Activated CD8-positive, alpha-beta T cell treated with anti-CD3 and anti-CD28 coated beads for 36 hours (primary cell): ENCODE results near the gene WNT11. TPM values are rescaled to one million over a fixed set of nuclear protein-coding genes. Genes with fewer than 3 reads are reported as not detected.

Experiments used
- ATAC-seq: fragments of 200-7000 bp; cut with Tn5 transposase; one replicate; pipeline ENCODE4 v1.10.0; 2021; ENCODE audit warnings: mild to moderate bottlenecking, moderate library complexity
- CTCF ChIA-PET: fragments of 350-600 bp; sonication (Branson Sonifier 250); formaldehyde crosslinking; loops from one replicate; lab custom pipeline; 2021; ENCODE audit warnings: antibody characterized with exemption; lab: Charles Lee
- POLR2A ChIA-PET: fragments of 350-600 bp; sonication (Branson Sonifier 250); formaldehyde crosslinking; loops from one replicate; lab custom pipeline; 2021; ENCODE audit warnings: antibody characterized with exemption; lab: Charles Lee
- DNase-seq: peaks from one replicate; pipeline ENCODE4 v3.0.0-alpha.2; 2020
- H3K27ac Mint-ChIP-seq: one replicate; pipeline ENCODE4 v1.8.0; 2021; ENCODE audit warnings: mild to moderate bottlenecking, mixed read lengths
- H3K27me3 Mint-ChIP-seq: one replicate; pipeline ENCODE4 v1.8.0; 2021; ENCODE audit warnings: mixed read lengths
- H3K36me3 Mint-ChIP-seq: one replicate; pipeline ENCODE4 v1.8.0; 2021; ENCODE audit warnings: low read depth, mixed read lengths
- H3K4me1 Mint-ChIP-seq: one replicate; pipeline ENCODE4 v1.8.0; 2021; ENCODE audit warnings: low read depth, mixed read lengths
- H3K4me3 Mint-ChIP-seq: one replicate; pipeline ENCODE4 v1.8.0; 2021; ENCODE audit warnings: mild to moderate bottlenecking, moderate library complexity, mixed read lengths
- H3K9me3 Mint-ChIP-seq: one replicate; pipeline ENCODE4 v1.8.0; 2021; ENCODE audit warnings: mixed read lengths
- CTCF ChIP-seq: fragments of 200-600 bp; IDR thresholded peaks from one replicate; pipeline ENCODE4 v1.8.0; 2022; ENCODE audit warnings: antibody characterized with exemption, mild to moderate bottlenecking
- intact Hi-C: fragments of 100-400 bp; cut with micrococcal nuclease; formaldehyde crosslinking; loops from one replicate; pipeline ENCODE4 v1.10.0; 2022
- total RNA-seq, 2 experiments: library from RNA; stranded (reverse); gene quantifications; one replicate each; pipeline ENCODE4 v1.2.3, GENCODE V29; 2021

Gene WNT11
- total RNA-seq, 2 experiments from 2014 or later, result 0.32 to 0.43 TPM

GRCh38 chr11:76160856-76161255 lies 45.4 kb downstream of the WNT11 start:
- ChIA-PET CTCF (interaction anchor here (0.8 kb wide), 1 partner anchor 9 kb away, joined by 4 read pairs; no protein-coding TSS in a partner anchor), POLR2A (no interaction called here)
- Mint-ChIP-seq H3K9me3 (no peaks in the 10 kb centered on the region), H3K36me3 (no peaks in the 10 kb centered on the region), H3K27me3 (no peaks in the 10 kb centered on the region), H3K4me3 (no peak overlapping the region), H3K27ac (no peak overlapping the region), H3K4me1 (no peaks in the 10 kb centered on the region)
- no peak for ATAC-seq
- no peak for TF ChIP-seq CTCF
- no peak for DNase-seq
- intact Hi-C loops, result no loop called here

DNA sequence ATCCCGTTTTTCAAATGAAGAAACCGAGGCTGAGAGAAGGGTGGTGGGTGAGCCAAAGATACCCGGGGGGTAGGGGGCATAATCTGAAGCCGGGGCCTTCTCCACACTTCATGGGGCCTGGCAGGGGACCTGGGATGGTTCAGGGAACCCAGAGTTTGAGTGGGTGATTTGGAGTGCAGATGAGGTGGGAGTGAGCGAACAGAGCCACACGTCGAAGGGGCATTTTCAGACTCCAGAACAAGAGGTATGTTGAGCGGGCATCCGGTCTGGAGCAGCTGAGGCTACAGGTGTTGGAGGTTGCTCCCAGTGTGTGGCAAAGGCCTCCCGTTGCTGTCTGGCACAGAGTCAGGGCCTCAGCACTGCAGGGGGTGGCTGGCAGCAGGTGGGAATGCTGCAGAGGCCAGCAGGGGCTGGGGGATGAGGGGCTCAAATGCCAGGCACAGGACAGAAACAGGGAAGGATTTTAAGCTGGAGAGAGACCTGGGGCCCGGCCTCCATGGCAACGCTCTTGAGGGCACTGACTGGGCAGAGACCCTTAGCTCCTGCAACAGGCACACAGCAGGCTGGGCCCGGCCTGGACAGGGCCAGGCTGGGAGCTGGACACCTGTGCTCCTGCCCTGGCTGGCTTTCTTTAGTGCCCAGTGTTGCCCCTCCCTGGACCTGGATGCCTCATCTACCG lies 46.2 kb downstream of the WNT11 start:
- TF ChIP-seq CTCF, result no peak
- Mint-ChIP-seq H3K9me3 (no peaks in the 10 kb centered on the region), H3K4me3 (no peak overlapping the region), H3K36me3 (no peaks in the 10 kb centered on the region), H3K4me1 (no peaks in the 10 kb centered on the region), H3K27me3 (no peaks in the 10 kb centered on the region), H3K27ac (no peak overlapping the region)
- CTCF ChIA-PET, result interaction anchor here (0.8 kb wide), 1 partner anchor 8 kb away, joined by 4 read pairs; no protein-coding TSS in a partner anchor
- no peak for ATAC-seq
- POLR2A ChIA-PET, result no interaction called here
- no peak for DNase-seq
- intact Hi-C loops, result no loop called here

- no peak overlapping the region for H3K27ac Mint-ChIP-seq
- POLR2A ChIA-PET, result no interaction called here
- intact Hi-C loops, result no loop called here
- no peaks in the 10 kb centered on the region for H3K9me3 Mint-ChIP-seq
- no peak overlapping the region for H3K4me3 Mint-ChIP-seq
- no peaks in the 10 kb centered on the region for H3K27me3 Mint-ChIP-seq
- H3K4me1 Mint-ChIP-seq, result no peaks in the 10 kb centered on the region
- no peak for TF ChIP-seq CTCF
- CTCF ChIA-PET, result no interaction called here
- H3K36me3 Mint-ChIP-seq, result no peaks in the 10 kb centered on the region
- no peak for ATAC-seq
- DNase-seq, result no peak
These were observed 46.9 kb downstream of the WNT11 start for GRCh38 chr11:76159303-76159937.

DNA sequence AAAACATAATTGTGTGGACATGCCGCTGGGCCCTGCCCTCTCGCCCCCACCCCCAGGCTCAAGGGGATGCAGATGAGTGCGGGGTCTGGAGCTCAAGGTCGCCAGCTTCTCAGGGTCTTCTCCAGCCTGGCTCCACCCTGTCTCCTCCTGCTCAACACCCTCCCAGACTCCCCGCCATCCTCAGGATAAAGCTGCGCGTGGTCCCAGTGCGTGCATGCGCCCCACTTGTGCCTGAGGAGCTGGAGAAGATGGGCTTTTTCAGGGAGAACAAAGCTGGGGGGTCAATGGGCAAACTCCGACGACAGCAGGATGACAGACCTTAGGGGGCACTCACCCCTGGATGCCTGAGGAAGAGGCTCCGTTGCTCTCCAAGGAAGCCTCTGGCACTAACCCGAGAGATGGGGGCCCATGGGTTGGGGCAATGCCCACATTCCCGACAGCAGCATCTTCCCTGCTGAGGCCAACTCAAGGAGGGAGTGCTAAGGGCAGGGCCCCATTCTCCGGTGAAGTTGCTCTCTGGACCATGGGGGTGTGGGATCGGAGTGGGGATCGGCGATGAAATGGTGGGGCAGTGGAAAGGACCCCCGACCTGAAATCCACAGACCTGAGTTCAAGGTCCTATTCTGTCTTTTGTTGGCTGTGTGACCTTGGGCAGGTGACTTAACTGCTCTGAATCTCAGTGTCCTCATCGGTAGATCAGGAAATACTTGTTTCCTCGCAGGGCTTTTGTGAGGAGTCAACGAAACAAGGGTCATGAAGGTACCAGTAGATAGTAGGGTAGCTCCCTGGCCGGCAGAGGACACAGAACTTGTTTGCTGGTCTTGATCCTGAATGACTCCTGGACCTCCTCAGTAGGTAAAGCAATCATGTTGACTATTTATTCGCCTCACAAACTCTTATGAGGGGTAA lies 47.7 kb downstream of the WNT11 start:
- DNase-seq, result no peak
- ChIA-PET CTCF (interaction anchor here (0.6 to 1.2 kb wide), 2 partner anchors 292 to 435 kb away, joined by 3 read pairs; no protein-coding TSS in a partner anchor), POLR2A (no interaction called here)
- Mint-ChIP-seq H3K36me3 (no peaks in the 10 kb centered on the region), H3K27me3 (no peaks in the 10 kb centered on the region), H3K4me1 (peaks cover 3% of the 10 kb centered on the region), H3K27ac (no peak overlapping the region), H3K4me3 (no peak overlapping the region), H3K9me3 (no peaks in the 10 kb centered on the region)
- intact Hi-C loops, result no loop called here
- ATAC-seq, result no peak
- TF ChIP-seq CTCF, result no peak
